Measurements from ENCODE around the gene NFKBIE.

Gene NFKBIE

GRCh38 chr6:44224029-44224964 is 41.1 kb downstream of the NFKBIE start:
- no peak for DNase-seq

- peak; percentile 65 to 76 (median 70) for DNase-seq
Measured at GRCh38 chr6:44223319-44224028, 41.9 kb downstream of the NFKBIE start, which contains the start of gene SLC29A1. Gene SLC29A1, plus strand, starts transcription at chr6:44223595. Its CDS starts 3,719 bp downstream, at chr6:44227314.

- DNase-seq: no peak
Measured at GRCh38 chr6:44222486-44223318, 42.6 kb downstream of the NFKBIE start.

- no peak for DNase-seq
Measured at GRCh38 chr6:44221961-44222335, 43.4 kb downstream of the NFKBIE start.

GRCh38 chr6:44221291-44221960 is 43.9 kb downstream of the NFKBIE start:
- DNase-seq: peak; percentile 29 to 57 (median 48)

GRCh38 chr6:44220913-44221290 is 44.4 kb downstream of the NFKBIE start:
- DNase-seq: no peak

GRCh38 chr6:44219815-44220784 is 45.3 kb downstream of the NFKBIE start:
- DNase-seq: no peak

- DNase-seq: no peak
Measured at GRCh38 chr6:44219053-44219814, 46.1 kb downstream of the NFKBIE start.

- DNase-seq: no peak
Measured at GRCh38 chr6:44217332-44218143, 47.8 kb downstream of the NFKBIE start.

GRCh38 chr6:44216677-44217331 is 48.5 kb downstream of the NFKBIE start, which contains the start of gene MYMX:
Gene MYMX, plus strand, starts transcription at chr6:44216926. Its CDS starts 546 bp downstream, at chr6:44217472.
- DNase-seq: no peak

GRCh38 chr6:44214307-44214706 is 51.0 kb downstream of the NFKBIE start:
- no peak for DNase-seq

GRCh38 chr6:44211284-44211683 is 54.1 kb downstream of the NFKBIE start:
- DNase-seq: no peak

Measured in activated CD4-positive, CD25-positive, alpha-beta regulatory T cell (primary cell).